Middle frontal gyrus (tissue), 1 donor: ENCODE measurements around the gene RFTN1.
"Not testable (repeated sequence)": the region's sequence is repeated elsewhere in the genome, so short reads cannot be mapped to it uniquely, and the experiment has no call there.

Experiments used
- DNase-seq: peaks from one replicate; pipeline ENCODE4 v3.0.0-alpha.2; 2015; ENCODE audit warnings: low spot score; ENCODE audit errors: extremely low spot score

Gene RFTN1

GRCh38 chr3:16507578-16508242 lies 5.8 kb downstream of the RFTN1 start:
- DNase-seq, result no peak

GRCh38 chr3:16506884-16507577 lies 6.5 kb downstream of the RFTN1 start:
- no peak for DNase-seq

GRCh38 chr3:16506451-16506850 lies 7.0 kb downstream of the RFTN1 start:
- no peak for DNase-seq

- DNase-seq, result no peak
These were observed 8.8 kb downstream of the RFTN1 start for GRCh38 chr3:16504692-16505091.

- DNase-seq, result no peak
These were observed 9.3 kb downstream of the RFTN1 start for GRCh38 chr3:16504242-16504641.

- no peak for DNase-seq
These were observed 10.2 kb downstream of the RFTN1 start for GRCh38 chr3:16503191-16503776.

GRCh38 chr3:16502347-16502908 lies 11.1 kb downstream of the RFTN1 start:
- no peak for DNase-seq

- no peak for DNase-seq
These were observed 12.1 kb downstream of the RFTN1 start for GRCh38 chr3:16501376-16501775.

GRCh38 chr3:16500911-16501310 lies 12.6 kb downstream of the RFTN1 start:
- no peak for DNase-seq

GRCh38 chr3:16500093-16500492 lies 13.4 kb downstream of the RFTN1 start:
- DNase-seq, result no peak

- DNase-seq, result no peak
These were observed 14.1 kb downstream of the RFTN1 start for GRCh38 chr3:16499351-16499750.

- DNase-seq, result no peak
These were observed 15.2 kb downstream of the RFTN1 start for GRCh38 chr3:16498130-16498890.

- no peak for DNase-seq
These were observed 16.9 kb downstream of the RFTN1 start for GRCh38 chr3:16496408-16497222.

GRCh38 chr3:16496008-16496407 lies 17.5 kb downstream of the RFTN1 start:
- DNase-seq, result no peak

- DNase-seq, result no peak
These were observed 18.6 kb downstream of the RFTN1 start for GRCh38 chr3:16494814-16495431.

GRCh38 chr3:16494094-16494493 lies 19.4 kb downstream of the RFTN1 start:
- no peak for DNase-seq

GRCh38 chr3:16490062-16490619 lies 23.4 kb downstream of the RFTN1 start:
- DNase-seq, result no peak

- DNase-seq, result not testable (repeated sequence)
These were observed 24.0 kb downstream of the RFTN1 start for GRCh38 chr3:16489326-16490061.

GRCh38 chr3:16488637-16489036 lies 24.9 kb downstream of the RFTN1 start:
- DNase-seq, result no peak
